SK-N-SH (cell line): ENCODE data around the gene ETV3L. TPM values are rescaled to one million over a fixed set of nuclear protein-coding genes. Genes with fewer than 3 reads are reported as not detected.

Experiments used
- CTCF ChIA-PET: fragments of 300-600, 350-600 bp; formaldehyde crosslinking; extraction: SDS; loops from one replicate; lab custom pipeline; 2021; lab: Yijun Ruan, JAX
- POLR2A ChIA-PET: fragments of 350-600 bp; sonication (Branson Sonifier 250); formaldehyde crosslinking; extraction: SDS; loops from one replicate; lab custom pipeline; 2020; ENCODE audit warnings: antibody characterized with exemption, inconsistent platforms; lab: Yijun Ruan, JAX
- DNase-seq: peaks from one replicate; pipeline ENCODE4 v3.0.0; 2012
- H2AFZ ChIP-seq: fragments of 200-600 bp; sonication (generic); 2 replicates; pipeline ENCODE4 v1.8.1; 2016; ENCODE audit warnings: antibody characterized with exemption, mild to moderate bottlenecking, low read depth
- H3F3A ChIP-seq: fragments of 200-600 bp; sonication (generic); replicated peaks from 2 replicates; pipeline ENCODE3; 2016; ENCODE audit warnings: antibody characterized with exemption, mild to moderate bottlenecking; ENCODE audit not compliant: insufficient read depth
- H3K27ac ChIP-seq, 2 experiments: fragments of 200-500 bp in 1 of 2; fragments of 200-600 bp in 1 of 2; sonication (Bioruptor generic) in 1 of 2; sonication (generic), shearing (Covaris generic) in 1 of 2; 2 replicates each; pipeline versions ENCODE4 v1.5.1 to v1.6.1; 2014 to 2016; ENCODE audit warnings: low read depth in 2 of 2, inconsistent platforms in 1 of 2, low read length in 1 of 2, mild to moderate bottlenecking in 1 of 2, mixed read lengths in 1 of 2
- H3K27me3 ChIP-seq: fragments of 200-600 bp; sonication (generic), shearing (Covaris generic); 2 replicates; pipeline ENCODE4 v1.6.1; 2016; ENCODE audit warnings: mixed run types; ENCODE audit not compliant: insufficient read depth
- H3K36me3 ChIP-seq, 2 experiments: fragments of 200-500 bp in 1 of 2; fragments of 200-600 bp in 1 of 2; sonication (Bioruptor generic) in 1 of 2; sonication (generic) in 1 of 2; replicated peaks in 1 of 2; 2 replicates each; pipeline versions ENCODE3 to v1.5.1; 2014 to 2016; ENCODE audit warnings: low read length in 1 of 2, mild to moderate bottlenecking in 1 of 2; ENCODE audit not compliant: insufficient read depth in 2 of 2, control insufficient read depth in 1 of 2
- H3K4me1 ChIP-seq, 2 experiments: fragments of 200-500 bp in 1 of 2; fragments of 200-600 bp in 1 of 2; sonication (Bioruptor generic) in 1 of 2; sonication (generic), shearing (Covaris generic) in 1 of 2; 2 replicates each; pipeline versions ENCODE4 v1.5.1 to v1.6.1; 2014 to 2016; ENCODE audit warnings: low read depth in 1 of 2, low read length in 1 of 2, mixed run types in 1 of 2; ENCODE audit not compliant: insufficient read depth in 2 of 2, control insufficient read depth in 1 of 2
- H3K4me2 ChIP-seq: fragments of 200-600 bp; sonication (generic), shearing (Covaris generic); 2 replicates; pipeline ENCODE4 v1.6.1; 2017; ENCODE audit warnings: mixed run types
- H3K4me3 ChIP-seq, 2 experiments: fragments of 200-500 bp in 1 of 2; fragments of 200-600 bp in 1 of 2; sonication (Bioruptor generic) in 1 of 2; sonication (generic), shearing (Covaris generic) in 1 of 2; 2 replicates each; pipeline versions ENCODE4 v1.5.1 to v1.8.1; 2014 to 2016; ENCODE audit warnings: low read depth in 2 of 2, inconsistent platforms in 1 of 2, low read length in 1 of 2, mild to moderate bottlenecking in 1 of 2, mixed read lengths in 1 of 2, moderate library complexity in 1 of 2
- H3K79me2 ChIP-seq: fragments of 200-600 bp; sonication (generic); 2 replicates; pipeline ENCODE4 v1.8.1; 2017; ENCODE audit warnings: mild to moderate bottlenecking; ENCODE audit not compliant: insufficient read depth
- H3K9ac ChIP-seq: fragments of 200-600 bp; sonication (generic); 2 replicates; pipeline ENCODE4 v1.6.1; 2017; ENCODE audit warnings: mixed run types
- H3K9me2 ChIP-seq: fragments of 200-600 bp; sonication (generic); 2 replicates; pipeline ENCODE4 v1.6.1; 2017; ENCODE audit warnings: mixed run types
- H3K9me3 ChIP-seq: fragments of 200-600 bp; sonication (generic); 2 replicates; pipeline ENCODE4 v1.6.1; 2017; ENCODE audit warnings: mixed run types, mild to moderate bottlenecking, moderate library complexity
- H4K20me1 ChIP-seq: fragments of 200-600 bp; sonication (generic); 2 replicates; pipeline ENCODE4 v1.6.1; 2017; ENCODE audit warnings: mild to moderate bottlenecking, mixed run types; ENCODE audit not compliant: insufficient read depth
- CHD2 ChIP-seq: fragments of 150-350 bp; IDR thresholded peaks from 2 replicates; pipeline ENCODE4 v1.6.1; 2018; ENCODE audit warnings: low read length; ENCODE audit not compliant: partially characterized antibody
- FOSL2 ChIP-seq: IDR thresholded peaks from 2 replicates; pipeline ENCODE4 v1.4.0; 2012; ENCODE audit warnings: low read depth, mild to moderate bottlenecking, moderate library complexity, borderline replicate concordance
- FOXM1 ChIP-seq: IDR thresholded peaks from 2 replicates; pipeline ENCODE4 v1.4.0; 2012; ENCODE audit warnings: low read depth, mild to moderate bottlenecking
- GATA2 ChIP-seq: sonication (generic); formaldehyde crosslinking; IDR thresholded peaks from 2 replicates; pipeline ENCODE4 v1.5.0; 2020; ENCODE audit warnings: mild to moderate bottlenecking, missing genetic modification reagents
- JUND ChIP-seq: IDR thresholded peaks from 2 replicates; pipeline ENCODE4 v1.4.0; 2012
- RAD21 ChIP-seq: IDR thresholded peaks from 2 replicates; pipeline ENCODE4 v1.6.1; 2012; ENCODE audit warnings: mild to moderate bottlenecking, low read length
- RFX5 ChIP-seq: IDR thresholded peaks from 2 replicates; pipeline ENCODE4 v1.6.1; 2012; ENCODE audit warnings: mild to moderate bottlenecking, improper control_type of control experiment, low read length
- RXRA ChIP-seq: IDR thresholded peaks from 2 replicates; pipeline ENCODE4 v1.4.0; 2012; ENCODE audit warnings: low read depth, mild to moderate bottlenecking, borderline replicate concordance
- SIN3A ChIP-seq: IDR thresholded peaks from 2 replicates; pipeline ENCODE4 v1.6.1; 2012; ENCODE audit warnings: low read depth, mild to moderate bottlenecking, low read length, moderate library complexity, borderline replicate concordance
- SMC3 ChIP-seq: IDR thresholded peaks from 2 replicates; pipeline ENCODE4 v1.6.1; 2012; ENCODE audit warnings: low read depth, low read length, improper control_type of control experiment
- TAF1 ChIP-seq: IDR thresholded peaks from 2 replicates; pipeline ENCODE4 v1.6.1; 2012; ENCODE audit warnings: low read depth, mild to moderate bottlenecking, low read length, moderate library complexity, borderline replicate concordance
- TEAD4 ChIP-seq: IDR thresholded peaks from 2 replicates; pipeline ENCODE4 v1.4.0; 2012; ENCODE audit warnings: mild to moderate bottlenecking, borderline replicate concordance; ENCODE audit not compliant: insufficient read depth
- WGBS: methylation state at CpG from one replicate; pipeline ENCODE4 v1.1.6; 2017; ENCODE audit warnings: low lambda C conversion rate; 5-methylcytosine and 5-hydroxymethylcytosine counted together
- polyA plus RNA-seq, 3 experiments: library from polyadenylated mRNA; depleted of rRNA; stranded (reverse); fragments of >200 nt; gene quantifications; 2 replicates each; pipeline ENCODE4 v1.2.3, GENCODE V29; 2012
- TF ChIP-seq, protein P1 (sequence below): IDR thresholded peaks from 2 replicates; pipeline ENCODE4 v1.6.1; 2012; ENCODE audit warnings: mild to moderate bottlenecking, low read depth, low read length, moderate library complexity

The ETV3L gene
- polyA plus RNA-seq, 1 of the 3 experiments (the other 2 are of a cell fraction): not detected

DNA sequence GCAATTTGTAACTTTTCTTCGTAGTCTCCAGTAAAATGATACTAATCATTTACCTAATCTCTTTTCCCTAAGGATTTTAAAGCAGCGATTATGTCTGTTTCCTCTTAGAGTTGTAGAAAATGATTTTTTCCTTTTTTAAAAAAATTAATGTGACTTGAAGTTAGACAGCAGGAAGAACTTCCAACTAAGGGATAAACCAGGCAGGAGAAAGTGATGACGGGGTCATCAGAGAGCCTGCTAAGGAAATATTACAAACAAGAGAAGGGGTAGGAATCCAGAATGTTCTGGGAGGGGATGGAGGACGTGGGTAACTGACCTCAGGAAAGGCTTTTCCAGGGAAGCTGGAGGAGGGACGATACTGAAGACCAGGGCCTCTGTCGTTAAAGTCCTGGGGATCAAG, 8.8 kb upstream of the ETV3L start:
- H3K36me3 ChIP-seq: no peaks in the 10 kb centered on the region
- H3K79me2 ChIP-seq: no peaks in the 10 kb centered on the region
- no peak overlapping the region for H3K9ac ChIP-seq
- TF ChIP-seq, protein P1, sequence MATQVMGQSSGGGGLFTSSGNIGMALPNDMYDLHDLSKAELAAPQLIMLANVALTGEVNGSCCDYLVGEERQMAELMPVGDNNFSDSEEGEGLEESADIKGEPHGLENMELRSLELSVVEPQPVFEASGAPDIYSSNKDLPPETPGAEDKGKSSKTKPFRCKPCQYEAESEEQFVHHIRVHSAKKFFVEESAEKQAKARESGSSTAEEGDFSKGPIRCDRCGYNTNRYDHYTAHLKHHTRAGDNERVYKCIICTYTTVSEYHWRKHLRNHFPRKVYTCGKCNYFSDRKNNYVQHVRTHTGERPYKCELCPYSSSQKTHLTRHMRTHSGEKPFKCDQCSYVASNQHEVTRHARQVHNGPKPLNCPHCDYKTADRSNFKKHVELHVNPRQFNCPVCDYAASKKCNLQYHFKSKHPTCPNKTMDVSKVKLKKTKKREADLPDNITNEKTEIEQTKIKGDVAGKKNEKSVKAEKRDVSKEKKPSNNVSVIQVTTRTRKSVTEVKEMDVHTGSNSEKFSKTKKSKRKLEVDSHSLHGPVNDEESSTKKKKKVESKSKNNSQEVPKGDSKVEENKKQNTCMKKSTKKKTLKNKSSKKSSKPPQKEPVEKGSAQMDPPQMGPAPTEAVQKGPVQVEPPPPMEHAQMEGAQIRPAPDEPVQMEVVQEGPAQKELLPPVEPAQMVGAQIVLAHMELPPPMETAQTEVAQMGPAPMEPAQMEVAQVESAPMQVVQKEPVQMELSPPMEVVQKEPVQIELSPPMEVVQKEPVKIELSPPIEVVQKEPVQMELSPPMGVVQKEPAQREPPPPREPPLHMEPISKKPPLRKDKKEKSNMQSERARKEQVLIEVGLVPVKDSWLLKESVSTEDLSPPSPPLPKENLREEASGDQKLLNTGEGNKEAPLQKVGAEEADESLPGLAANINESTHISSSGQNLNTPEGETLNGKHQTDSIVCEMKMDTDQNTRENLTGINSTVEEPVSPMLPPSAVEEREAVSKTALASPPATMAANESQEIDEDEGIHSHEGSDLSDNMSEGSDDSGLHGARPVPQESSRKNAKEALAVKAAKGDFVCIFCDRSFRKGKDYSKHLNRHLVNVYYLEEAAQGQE: no peak
- TF ChIP-seq RAD21 (no peak), FOXM1 (no peak), TEAD4 (no peak), JUND (no peak), SIN3A (no peak), SMC3 (no peak), TAF1 (no peak), CHD2 (no peak), FOSL2 (no peak), RXRA (no peak)
- peaks cover 0 to 17% of the 10 kb centered on the region in 2 experiments; a peak in 1 of 4 replicates for H3K4me1 ChIP-seq
- no peak overlapping the region for H3K4me3 ChIP-seq
- WGBS: 49% methylated on average over 6 of the region's 6 CpGs
- no peaks in the 10 kb centered on the region for H3F3A ChIP-seq
- no peaks in the 10 kb centered on the region for H3K9me2 ChIP-seq
- POLR2A ChIA-PET: interaction anchor here (0.6 to 0.7 kb wide), 2 partner anchors 9 to 171 kb away, joined by 3 to 4 read pairs; no protein-coding TSS in a partner anchor
- no peak overlapping the region for H2AFZ ChIP-seq
- H3K4me2 ChIP-seq: no peak overlapping the region
- no peak overlapping the region for H3K27ac ChIP-seq
- no peak for DNase-seq
- H3K9me3 ChIP-seq: no peaks in the 10 kb centered on the region
- CTCF ChIA-PET: interaction anchor here (0.6 to 2.8 kb wide), 4 partner anchors 19 to 63 kb away, joined by 3 to 24 read pairs (median 4); no protein-coding TSS in a partner anchor
- no peaks in the 10 kb centered on the region for H3K27me3 ChIP-seq
- no peaks in the 10 kb centered on the region for H4K20me1 ChIP-seq

DNA sequence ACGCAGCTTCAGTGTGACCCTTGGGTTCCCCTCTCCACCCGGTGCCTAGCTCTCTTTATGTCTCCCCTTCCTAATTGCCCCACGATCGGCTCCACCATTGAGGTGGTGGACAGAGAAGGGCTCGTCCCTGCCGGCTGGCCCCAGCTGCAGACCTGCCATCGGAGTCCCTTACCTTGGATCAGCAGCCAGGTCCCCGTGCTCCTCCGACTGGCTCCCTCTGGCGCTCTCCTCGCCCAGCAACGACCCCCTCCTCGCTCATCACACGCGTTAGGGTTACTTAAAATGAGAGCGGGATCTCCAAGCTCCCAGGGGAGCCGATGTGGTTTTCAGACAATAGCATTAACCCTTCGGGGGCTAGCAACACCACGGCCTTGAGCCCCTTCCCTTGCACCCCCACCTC, 8.1 kb upstream of the ETV3L start:
- no peak for DNase-seq
- ChIA-PET CTCF (interaction anchor here (0.8 to 1.3 kb wide), 6 partner anchors 17 to 57 kb away, joined by 3 to 6 read pairs (median 4); no protein-coding TSS in a partner anchor), POLR2A (no interaction called here)
- 52% methylated on average over 18 of the region's 19 CpGs for WGBS
- Histone ChIP-seq H3K27me3 (no peaks in the 10 kb centered on the region), H3K9ac (no peak overlapping the region), H3K4me2 (no peak overlapping the region), H3F3A (no peaks in the 10 kb centered on the region), H4K20me1 (no peaks in the 10 kb centered on the region), H2AFZ (no peak overlapping the region), H3K4me1 (peaks cover 0 to 17% of the 10 kb centered on the region in 2 experiments; a peak in 1 of 4 replicates), H3K9me3 (no peaks in the 10 kb centered on the region), H3K4me3 (no peak overlapping the region), H3K9me2 (no peaks in the 10 kb centered on the region), H3K79me2 (no peaks in the 10 kb centered on the region), H3K27ac (no peak overlapping the region), H3K36me3 (no peaks in the 10 kb centered on the region)
- TF ChIP-seq RFX5 (no peak), GATA2 (CRISPR knock-in tag) (no peak)
